ENCODE measurements around the gene RGPD3.
"Not testable (repeated sequence)": the region's sequence is repeated elsewhere in the genome, so short reads cannot be mapped to it uniquely, and the experiment has no call there.

RGPD3 gene

GRCh38 chr2:106468107-106468506 is at the start of gene RGPD3:
Gene RGPD3 (minus strand): TSS chr2:106468413. CDS start chr2:106468288, 125 bp downstream.
- not testable (repeated sequence) for DNase-seq

- no peak for DNase-seq
Measured at GRCh38 chr2:106517329-106517728, 49.1 kb upstream of the RGPD3 start.

GRCh38 chr2:106516864-106517263 is 48.7 kb upstream of the RGPD3 start:
- DNase-seq = no peak

GRCh38 chr2:106516436-106516835 is 48.2 kb upstream of the RGPD3 start:
- DNase-seq = no peak

- DNase-seq = not testable (repeated sequence)
Measured at GRCh38 chr2:106514827-106515226, 46.6 kb upstream of the RGPD3 start.

- not testable (repeated sequence) for DNase-seq
Measured at GRCh38 chr2:106513391-106513790, 45.2 kb upstream of the RGPD3 start.

- not testable (repeated sequence) for DNase-seq
Measured at GRCh38 chr2:106511934-106512333, 43.7 kb upstream of the RGPD3 start.

- peak; percentile 27 for DNase-seq
Measured at GRCh38 chr2:106511476-106511901, 43.3 kb upstream of the RGPD3 start.

- not testable (repeated sequence) for DNase-seq
Measured at GRCh38 chr2:106510791-106511190, 42.6 kb upstream of the RGPD3 start.

- not testable (repeated sequence) for DNase-seq
Measured at GRCh38 chr2:106509374-106509770, 41.2 kb upstream of the RGPD3 start.

- not testable (repeated sequence) for DNase-seq
Measured at GRCh38 chr2:106508660-106509373, 40.6 kb upstream of the RGPD3 start.

GRCh38 chr2:106506002-106506687 is 37.9 kb upstream of the RGPD3 start:
- not testable (repeated sequence) for DNase-seq

GRCh38 chr2:106504787-106505186 is 36.6 kb upstream of the RGPD3 start:
- not testable (repeated sequence) for DNase-seq

- not testable (repeated sequence) for DNase-seq
Measured at GRCh38 chr2:106504192-106504591, 36.0 kb upstream of the RGPD3 start.

GRCh38 chr2:106502351-106502750 is 34.1 kb upstream of the RGPD3 start:
- DNase-seq = not testable (repeated sequence)

GRCh38 chr2:106500350-106500749 is 32.1 kb upstream of the RGPD3 start:
- not testable (repeated sequence) for DNase-seq

- not testable (repeated sequence) for DNase-seq
Measured at GRCh38 chr2:106498549-106498948, 30.3 kb upstream of the RGPD3 start.

- not testable (repeated sequence) for DNase-seq
Measured at GRCh38 chr2:106492913-106493312, 24.7 kb upstream of the RGPD3 start.

- not testable (repeated sequence) for DNase-seq
Measured at GRCh38 chr2:106492399-106492798, 24.2 kb upstream of the RGPD3 start.

GRCh38 chr2:106489701-106490100 is 21.5 kb upstream of the RGPD3 start:
- not testable (repeated sequence) for DNase-seq

- not testable (repeated sequence) for DNase-seq
Measured at GRCh38 chr2:106487386-106488191, 19.4 kb upstream of the RGPD3 start.

- DNase-seq = not testable (repeated sequence)
Measured at GRCh38 chr2:106486551-106487385, 18.6 kb upstream of the RGPD3 start, which contains the start of gene CD8B2. Gene CD8B2 (plus strand): TSS chr2:106487364. CDS start chr2:106487427, 63 bp downstream.
